Stimulated activated memory B cell treated with anti-CD40 and anti-IgM and Interleukin-4, amounts not matched to agents 10 μg/mL and 1 μg/mL and 100 μg/mL, for 72 hours (primary cell): ENCODE results near the gene MGLL.

Experiments used
- ATAC-seq: fragments of 150-1000 bp; cut with Tn5 transposase; 2 replicates; pipeline ENCODE4 v1.10.0; 2021
- H3K27ac Mint-ChIP-seq: one replicate; pipeline ENCODE4 v1.8.0; 2022; ENCODE audit warnings: mild to moderate bottlenecking, mixed read lengths
- H3K27me3 Mint-ChIP-seq: one replicate; pipeline ENCODE4 v1.8.0; 2022; ENCODE audit warnings: mixed read lengths
- H3K36me3 Mint-ChIP-seq: one replicate; pipeline ENCODE4 v1.8.0; 2022; ENCODE audit warnings: mixed read lengths
- H3K4me1 Mint-ChIP-seq: one replicate; pipeline ENCODE4 v1.8.0; 2022; ENCODE audit warnings: mixed read lengths
- H3K4me3 Mint-ChIP-seq: one replicate; pipeline ENCODE4 v1.8.0; 2022; ENCODE audit warnings: mild to moderate bottlenecking, moderate library complexity, mixed read lengths
- H3K9me3 Mint-ChIP-seq: one replicate; pipeline ENCODE4 v1.8.0; 2022; ENCODE audit warnings: mixed read lengths

Gene MGLL

DNA sequence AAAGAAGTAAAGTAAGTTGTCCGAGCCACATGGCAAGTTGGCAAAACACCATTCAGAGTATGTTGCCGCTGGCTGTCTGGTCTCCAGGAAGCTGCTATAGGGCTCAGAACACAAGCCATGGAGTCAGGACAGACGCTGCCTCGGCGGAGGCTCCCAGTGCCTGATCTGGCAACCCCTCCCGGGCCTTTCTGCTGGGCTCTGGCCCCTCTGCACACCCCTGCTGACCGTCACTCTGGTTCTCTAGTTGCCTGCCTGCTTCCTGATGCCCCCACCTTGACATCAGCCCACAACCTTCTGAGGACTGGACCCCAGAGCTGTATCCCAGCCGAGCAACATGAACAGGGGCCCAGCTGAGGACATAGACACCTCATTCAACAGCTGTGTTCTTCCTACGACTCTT lies 39.1 kb downstream of the MGLL start:
- no peaks in the 10 kb centered on the region for H3K27me3 Mint-ChIP-seq
- ATAC-seq = no peak
- H3K27ac Mint-ChIP-seq = peak overlapping the region; percentile 48
- peaks cover 33% of the 10 kb centered on the region for H3K4me1 Mint-ChIP-seq
- H3K36me3 Mint-ChIP-seq = peaks cover 52% of the 10 kb centered on the region
- no peak overlapping the region for H3K4me3 Mint-ChIP-seq
- H3K9me3 Mint-ChIP-seq = peaks cover 2% of the 10 kb centered on the region

DNA sequence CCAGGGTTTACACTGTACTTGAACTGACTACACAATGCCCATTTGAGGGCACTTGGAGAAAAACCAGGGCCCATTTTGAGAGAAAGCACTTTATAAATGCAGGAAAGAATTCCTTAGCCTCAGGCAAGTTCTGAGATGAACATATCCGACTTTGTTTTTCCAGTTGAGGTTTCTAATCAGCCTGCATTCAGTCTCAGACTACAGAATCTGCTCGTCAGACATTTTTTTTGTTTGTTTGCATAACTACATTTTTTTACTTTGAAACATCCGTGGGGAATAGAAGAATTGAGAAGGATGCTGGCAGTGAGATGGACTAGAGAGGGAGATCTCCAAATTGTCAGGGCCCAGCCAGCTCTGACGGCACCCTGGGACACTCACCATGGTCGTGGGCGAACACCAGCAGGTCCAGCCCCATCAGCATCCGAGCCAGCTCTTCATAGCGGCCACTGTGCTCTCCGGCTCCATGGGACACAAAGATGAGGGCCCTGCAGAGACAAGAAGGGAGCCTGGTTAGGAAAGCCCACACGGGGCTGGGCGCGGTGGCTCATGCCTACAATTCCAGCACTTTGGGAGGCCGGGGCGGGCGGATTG lies 40.8 kb downstream of the MGLL start:
- peaks cover 39% of the 10 kb centered on the region for H3K4me1 Mint-ChIP-seq
- no peak overlapping the region for H3K27ac Mint-ChIP-seq
- H3K36me3 Mint-ChIP-seq = peaks cover 62% of the 10 kb centered on the region
- ATAC-seq = no peak
- H3K27me3 Mint-ChIP-seq = no peaks in the 10 kb centered on the region
- peaks cover 2% of the 10 kb centered on the region for H3K9me3 Mint-ChIP-seq
- H3K4me3 Mint-ChIP-seq = no peak overlapping the region

GRCh38 chr3:127780536-127781400 lies 41.5 kb downstream of the MGLL start:
- no peak for ATAC-seq
- Mint-ChIP-seq H3K36me3 (peaks cover 65% of the 10 kb centered on the region), H3K9me3 (peaks cover 2% of the 10 kb centered on the region), H3K27me3 (no peaks in the 10 kb centered on the region), H3K4me3 (no peak overlapping the region), H3K27ac (peak overlapping the region; percentile 57), H3K4me1 (peaks cover 42% of the 10 kb centered on the region)

DNA sequence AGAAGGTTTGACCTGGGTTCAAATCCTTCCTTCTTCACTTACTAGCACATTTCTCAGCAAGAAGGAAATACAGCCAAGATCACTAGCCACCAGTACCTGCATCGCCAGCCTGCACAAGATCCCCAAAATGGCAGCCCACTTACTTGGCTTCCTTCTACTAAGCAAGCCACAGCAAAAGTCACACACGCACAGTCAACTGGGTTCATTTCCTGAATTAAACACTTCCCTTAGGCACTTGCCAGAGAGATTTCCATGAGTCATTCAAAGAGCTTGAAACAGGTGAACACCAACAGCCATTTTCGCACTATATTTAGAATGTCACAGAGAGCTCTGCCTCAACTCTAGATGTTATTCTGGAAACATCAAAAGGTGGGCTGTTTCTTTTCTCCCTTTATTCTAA lies 42.6 kb downstream of the MGLL start:
- Mint-ChIP-seq H3K27ac (peak overlapping the region; percentile 57), H3K4me3 (no peak overlapping the region), H3K27me3 (no peaks in the 10 kb centered on the region), H3K36me3 (peaks cover 62% of the 10 kb centered on the region), H3K4me1 (peaks cover 42% of the 10 kb centered on the region), H3K9me3 (peaks cover 2% of the 10 kb centered on the region)
- peak; percentile 62 for ATAC-seq

DNA sequence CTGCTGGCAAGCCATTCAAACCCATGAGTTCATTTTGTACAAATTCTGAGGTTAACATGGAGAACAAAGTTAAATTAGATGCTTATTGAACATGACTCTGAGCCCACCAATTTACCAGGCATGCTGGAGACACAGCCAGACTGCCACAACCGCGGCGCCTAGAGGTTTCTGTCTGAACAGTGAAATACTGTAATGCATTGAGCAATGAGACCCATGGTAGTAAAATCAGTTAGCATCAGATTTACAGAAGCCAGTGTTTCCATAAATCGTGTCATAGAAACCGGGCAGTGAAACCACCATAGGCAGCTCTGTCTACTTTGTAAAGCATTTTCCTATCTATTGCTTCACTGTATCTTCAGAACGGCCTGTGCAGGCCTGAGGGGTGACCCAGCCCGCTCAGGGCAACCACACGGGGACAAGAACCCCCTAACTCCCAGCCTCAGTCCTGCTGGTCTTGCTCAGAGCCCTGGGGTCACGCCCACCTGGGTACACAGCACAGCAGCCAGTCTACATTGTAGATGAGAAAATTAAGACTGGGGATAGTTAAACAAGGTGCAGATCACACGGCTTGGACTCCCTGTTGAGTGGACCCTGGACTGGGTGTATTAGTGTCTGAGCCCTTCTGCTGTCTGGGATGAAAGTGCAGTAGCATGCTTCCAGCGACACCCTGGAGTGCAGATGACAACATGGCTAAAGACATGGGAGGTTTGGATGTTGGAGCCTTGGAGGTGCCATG lies 44.2 kb downstream of the MGLL start:
- Mint-ChIP-seq H3K9me3 (peaks cover 2% of the 10 kb centered on the region), H3K36me3 (peaks cover 64% of the 10 kb centered on the region), H3K27me3 (no peaks in the 10 kb centered on the region), H3K4me1 (peaks cover 51% of the 10 kb centered on the region), H3K27ac (peak overlapping the region; percentile 94), H3K4me3 (no peak overlapping the region)
- ATAC-seq = no peak

DNA sequence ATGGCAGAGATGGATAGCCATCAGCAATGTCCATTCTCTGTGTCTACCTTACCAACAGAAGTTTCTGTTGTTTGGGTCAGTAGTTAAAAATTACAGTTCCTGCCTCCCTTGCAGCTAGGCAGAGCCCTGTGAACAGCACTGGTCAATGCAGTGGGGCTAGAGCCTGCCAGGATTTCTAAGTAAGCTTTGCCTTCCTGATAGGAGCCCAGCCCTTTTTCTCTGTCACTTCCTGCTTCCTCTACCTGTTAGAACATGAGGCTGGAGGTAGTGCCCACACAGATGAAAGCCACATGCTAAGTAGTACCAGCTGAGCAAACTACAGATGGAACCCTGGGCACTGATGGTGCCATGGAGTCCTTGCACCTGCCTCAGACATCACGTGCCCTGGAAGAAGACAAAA lies 45.0 kb downstream of the MGLL start:
- Mint-ChIP-seq H3K4me1 (peaks cover 51% of the 10 kb centered on the region), H3K27me3 (no peaks in the 10 kb centered on the region)

GRCh38 chr3:127776347-127776746 lies 46.0 kb downstream of the MGLL start:
- ATAC-seq = no peak
- Mint-ChIP-seq H3K27ac (peak overlapping the region; percentile 94), H3K36me3 (peaks cover 67% of the 10 kb centered on the region), H3K4me3 (peak overlapping the region; percentile 63), H3K4me1 (peaks cover 53% of the 10 kb centered on the region), H3K9me3 (peaks cover 2% of the 10 kb centered on the region), H3K27me3 (no peaks in the 10 kb centered on the region)

More for the DNA sequence above, 45.0 kb downstream of the MGLL start:
- Mint-ChIP-seq H3K9me3 (peaks cover 2% of the 10 kb centered on the region), H3K36me3 (peaks cover 71% of the 10 kb centered on the region), H3K27ac (peak overlapping the region; percentile 94), H3K4me3 (no peak overlapping the region)
- ATAC-seq = no peak

- Mint-ChIP-seq H3K4me3 (peak overlapping the region; percentile 63), H3K9me3 (peaks cover 2% of the 10 kb centered on the region), H3K27ac (peak overlapping the region; percentile 94), H3K4me1 (peaks cover 58% of the 10 kb centered on the region), H3K36me3 (peaks cover 66% of the 10 kb centered on the region), H3K27me3 (no peaks in the 10 kb centered on the region)
- peak; percentile 56 for ATAC-seq
Observed at GRCh38 chr3:127775398-127776109, 46.8 kb downstream of the MGLL start.

DNA sequence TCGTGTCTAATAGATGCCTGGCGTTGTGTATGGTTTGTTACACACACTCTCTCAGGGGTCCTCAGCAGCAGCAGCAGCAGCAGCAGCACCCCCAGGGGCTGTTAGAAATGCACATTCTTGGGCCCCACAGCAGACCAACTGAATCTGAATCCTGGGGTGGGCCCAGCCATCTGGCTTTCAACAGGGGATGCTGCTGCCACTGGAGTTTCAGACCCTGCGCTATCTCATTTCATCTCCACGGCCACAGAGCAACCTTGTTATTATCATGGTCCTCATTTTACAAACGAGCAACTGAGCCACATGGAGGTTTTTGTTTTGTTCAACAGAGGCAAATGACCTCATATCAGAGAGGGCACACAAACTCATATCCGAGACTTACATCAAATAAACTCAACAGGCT lies 47.7 kb downstream of the MGLL start:
- H3K9me3 Mint-ChIP-seq = peaks cover 1% of the 10 kb centered on the region
- no peak overlapping the region for H3K4me3 Mint-ChIP-seq
- no peaks in the 10 kb centered on the region for H3K27me3 Mint-ChIP-seq
- H3K4me1 Mint-ChIP-seq = peaks cover 56% of the 10 kb centered on the region
- no peak for ATAC-seq
- H3K27ac Mint-ChIP-seq = peak overlapping the region; percentile 94
- H3K36me3 Mint-ChIP-seq = peaks cover 65% of the 10 kb centered on the region

DNA sequence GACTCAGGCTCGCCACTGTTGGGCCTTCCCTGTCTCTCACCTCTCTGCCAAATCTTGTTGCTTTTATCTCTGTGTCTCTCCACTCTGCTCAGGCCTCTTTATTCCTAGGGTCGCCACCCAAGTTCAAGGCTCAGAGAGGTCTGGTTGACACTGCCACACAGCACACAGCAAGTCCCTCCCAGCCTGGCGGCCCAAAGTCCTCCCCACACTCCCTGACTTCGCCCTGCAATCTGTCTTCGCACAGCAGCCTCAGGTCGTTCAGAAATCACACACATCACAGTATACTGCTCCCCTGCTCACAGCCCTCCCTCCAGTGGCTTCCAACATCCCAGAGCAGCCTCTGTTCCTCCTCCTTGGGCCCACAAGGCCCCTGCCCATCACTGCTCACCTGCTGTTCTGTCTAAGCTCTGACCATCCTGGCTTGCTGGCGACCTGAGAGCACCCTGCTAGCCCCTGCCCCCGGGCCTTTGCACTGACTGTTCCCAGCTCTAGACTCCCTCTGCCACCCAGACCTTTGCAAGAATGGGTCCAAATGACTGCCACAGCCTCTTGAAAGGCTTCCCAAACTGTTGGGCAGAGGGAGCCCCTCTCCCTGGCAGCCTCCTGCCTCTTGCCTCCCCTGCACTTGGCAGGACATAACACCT lies 48.4 kb downstream of the MGLL start:
- Mint-ChIP-seq H3K27me3 (no peaks in the 10 kb centered on the region), H3K4me3 (no peak overlapping the region), H3K4me1 (peaks cover 54% of the 10 kb centered on the region), H3K27ac (peak overlapping the region; percentile 94), H3K36me3 (peaks cover 64% of the 10 kb centered on the region), H3K9me3 (no peaks in the 10 kb centered on the region)
- no peak for ATAC-seq

DNA sequence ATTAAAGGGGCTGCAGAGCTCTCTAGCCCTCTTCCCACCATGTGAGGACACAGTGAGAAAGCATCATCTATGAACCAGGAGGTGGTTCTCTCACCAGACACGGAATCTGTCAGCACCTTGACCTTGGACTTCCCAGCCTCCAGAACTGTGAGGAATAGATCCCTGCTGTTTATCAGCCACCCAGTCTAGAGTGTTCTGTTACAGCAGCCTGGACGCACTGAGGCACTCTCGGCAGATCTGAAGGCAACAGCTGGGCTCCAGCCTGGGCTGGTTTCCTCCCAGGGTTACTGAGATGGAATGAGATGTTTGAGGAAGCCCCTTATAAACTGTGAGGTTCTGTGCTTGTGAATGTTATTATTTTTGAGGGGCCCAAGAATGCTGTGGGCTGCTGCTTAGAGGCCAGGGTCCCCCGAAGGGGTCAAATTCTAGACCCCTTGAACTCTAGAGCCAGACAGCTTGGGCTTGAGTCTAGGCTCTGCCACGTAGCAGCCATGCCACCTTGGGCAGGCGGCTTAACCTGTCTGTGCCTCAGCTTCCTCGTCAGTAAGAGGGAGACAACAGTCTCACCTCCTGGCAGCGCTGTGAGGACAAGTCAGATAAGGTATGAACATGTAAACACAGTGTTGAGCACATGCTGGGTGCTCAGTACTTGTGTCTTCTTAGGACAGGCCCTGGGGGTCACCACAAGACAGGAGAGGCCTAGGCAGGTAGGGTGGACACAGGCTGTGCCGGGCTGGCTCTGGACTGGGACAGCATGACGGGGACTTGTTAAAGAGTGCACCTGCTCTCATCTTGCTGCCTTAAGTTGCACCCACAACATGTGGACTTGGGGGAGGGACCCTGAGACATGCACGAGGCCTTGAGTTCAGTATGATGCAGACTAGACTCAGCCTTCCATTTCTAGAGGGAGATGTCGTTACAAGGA lies 49.2 kb downstream of the MGLL start:
- H3K4me1 Mint-ChIP-seq = peaks cover 60% of the 10 kb centered on the region
- no peaks in the 10 kb centered on the region for H3K27me3 Mint-ChIP-seq
- H3K4me3 Mint-ChIP-seq = no peak overlapping the region
- no peak for ATAC-seq
- H3K27ac Mint-ChIP-seq = peak overlapping the region; percentile 94
- H3K36me3 Mint-ChIP-seq = peaks cover 71% of the 10 kb centered on the region
- H3K9me3 Mint-ChIP-seq = peaks cover 4% of the 10 kb centered on the region

GRCh38 chr3:127772273-127772672 lies 50.0 kb downstream of the MGLL start:
- no peaks in the 10 kb centered on the region for H3K27me3 Mint-ChIP-seq
- no peak for ATAC-seq

DNA sequence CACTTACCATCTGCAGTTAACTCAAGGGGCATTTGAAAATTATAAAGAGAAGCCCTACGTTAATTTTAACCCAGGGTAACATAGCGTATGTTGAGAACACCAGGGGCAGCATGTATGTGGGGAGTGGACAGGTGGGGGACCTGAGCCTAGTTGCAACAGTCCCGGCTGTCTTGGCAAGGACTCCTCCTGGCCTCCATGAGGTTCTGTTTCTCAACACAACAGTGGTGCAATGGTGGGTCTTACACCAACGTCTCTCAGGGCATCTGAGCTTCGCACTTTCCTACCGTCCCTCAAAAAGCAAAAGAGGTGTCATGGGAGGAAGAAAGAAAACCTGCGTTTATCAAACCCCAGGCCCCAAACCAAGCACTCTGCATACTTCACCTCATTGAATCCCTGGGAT lies 50.6 kb downstream of the MGLL start:
- peaks cover 57% of the 10 kb centered on the region for H3K4me1 Mint-ChIP-seq
- peaks cover 7% of the 10 kb centered on the region for H3K9me3 Mint-ChIP-seq
- H3K4me3 Mint-ChIP-seq = no peak overlapping the region
- H3K36me3 Mint-ChIP-seq = peaks cover 72% of the 10 kb centered on the region
- no peak overlapping the region for H3K27ac Mint-ChIP-seq
- ATAC-seq = no peak
- H3K27me3 Mint-ChIP-seq = no peaks in the 10 kb centered on the region

More at GRCh38 chr3:127772273-127772672, 50.0 kb downstream of the MGLL start:
- no peak overlapping the region for H3K4me3 Mint-ChIP-seq
- peaks cover 4% of the 10 kb centered on the region for H3K9me3 Mint-ChIP-seq
- peak overlapping the region; percentile 94 for H3K27ac Mint-ChIP-seq
- H3K4me1 Mint-ChIP-seq = peaks cover 60% of the 10 kb centered on the region
- H3K36me3 Mint-ChIP-seq = peaks cover 72% of the 10 kb centered on the region
